Epidermal melanocyte (primary cell): ENCODE measurements around the gene EIF3F.
"Not testable (repeated sequence)": the region's sequence is repeated elsewhere in the genome, so short reads cannot be mapped to it uniquely, and the experiment has no call there.

Source experiments
- DNase-seq: peaks from one replicate; pipeline ENCODE4 v3.0.0; 2011; ENCODE audit warnings: low spot score; ENCODE audit not compliant: insufficient read length

Gene EIF3F

DNA sequence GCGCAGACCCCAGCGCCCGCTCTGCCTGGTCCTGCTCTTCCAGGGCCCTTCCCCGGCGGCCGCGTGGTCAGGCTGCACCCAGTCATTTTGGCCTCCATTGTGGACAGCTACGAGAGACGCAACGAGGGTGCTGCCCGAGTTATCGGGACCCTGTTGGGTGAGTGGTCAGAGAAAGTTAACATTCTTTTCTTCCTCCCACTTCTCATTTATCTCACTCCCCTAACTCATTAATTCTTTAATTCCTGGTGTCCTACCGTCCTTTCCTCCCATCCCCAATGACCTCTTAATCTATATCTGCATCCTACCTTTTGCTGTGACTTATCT is 385 bp downstream of the EIF3F start:
- not testable (repeated sequence) for DNase-seq

DNA sequence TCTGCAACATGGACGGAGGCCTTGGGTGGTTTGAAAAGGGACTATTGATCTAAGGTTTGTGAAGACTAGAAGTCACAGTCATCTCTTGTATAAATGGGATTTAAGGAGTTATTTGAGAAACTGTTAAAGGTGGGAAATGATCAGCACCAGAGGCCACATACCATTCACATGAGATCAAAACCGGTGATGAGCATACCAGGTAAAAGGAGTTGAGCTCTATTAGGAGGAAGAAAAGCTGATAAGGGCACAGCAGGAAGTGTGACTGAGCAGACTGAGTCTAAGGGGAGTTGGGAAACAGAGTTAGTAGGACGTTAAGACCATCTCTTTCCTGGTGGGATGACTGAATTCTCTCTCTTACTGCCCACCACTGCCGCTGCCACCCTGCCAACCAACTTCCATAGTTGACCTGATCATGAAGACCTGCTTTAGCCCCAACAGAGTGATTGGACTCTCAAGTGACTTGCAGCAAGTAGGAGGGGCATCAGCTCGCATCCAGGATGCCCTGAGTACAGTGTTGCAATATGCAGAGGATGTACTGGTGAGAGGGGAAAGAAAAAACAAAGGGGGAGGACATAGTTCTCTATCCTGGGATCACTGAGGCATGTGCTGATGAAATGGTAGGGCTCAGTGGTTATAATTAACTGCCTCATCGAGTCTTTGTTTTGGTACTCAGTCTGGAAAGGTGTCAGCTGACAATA is 7.6 kb downstream of the EIF3F start:
- no peak for DNase-seq

DNA sequence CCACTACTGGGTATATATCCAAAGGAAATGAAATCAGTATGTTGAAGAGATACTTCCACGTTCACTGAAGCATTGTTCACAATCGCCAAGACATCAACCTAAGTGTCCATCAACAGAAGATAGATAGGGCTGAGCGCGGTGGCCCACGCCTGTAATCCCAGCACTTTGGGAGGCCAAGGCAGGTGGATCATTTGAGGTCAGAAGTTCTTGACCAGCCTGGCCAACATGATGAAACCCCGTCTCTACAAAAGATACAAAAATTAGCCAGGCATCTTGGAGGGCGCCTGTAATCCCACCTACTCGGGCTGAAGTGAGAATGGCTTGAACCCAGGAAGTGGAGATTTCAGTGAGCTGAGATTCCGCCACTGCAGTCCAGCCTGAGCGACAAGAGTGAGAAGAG is 12.7 kb downstream of the EIF3F start:
- no peak for DNase-seq

DNA sequence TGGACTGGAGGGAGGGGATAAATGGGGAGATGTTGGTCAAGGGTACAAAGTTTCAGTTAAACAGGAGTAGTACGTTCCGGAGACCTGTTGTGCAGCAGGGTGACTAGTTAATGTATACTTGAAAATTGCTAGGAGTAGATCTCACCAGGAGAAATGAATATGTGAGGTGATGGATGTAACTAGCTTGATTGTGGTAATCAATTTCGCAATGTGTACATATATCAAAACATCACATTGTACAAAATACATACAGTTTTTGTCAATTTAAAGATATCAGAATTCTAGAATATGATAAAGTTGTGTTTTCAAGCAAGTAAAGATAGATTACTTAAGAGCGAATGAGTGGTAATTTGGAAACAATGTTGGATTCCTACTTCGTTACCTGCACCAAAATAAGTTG is 13.3 kb downstream of the EIF3F start:
- DNase-seq = no peak

DNA sequence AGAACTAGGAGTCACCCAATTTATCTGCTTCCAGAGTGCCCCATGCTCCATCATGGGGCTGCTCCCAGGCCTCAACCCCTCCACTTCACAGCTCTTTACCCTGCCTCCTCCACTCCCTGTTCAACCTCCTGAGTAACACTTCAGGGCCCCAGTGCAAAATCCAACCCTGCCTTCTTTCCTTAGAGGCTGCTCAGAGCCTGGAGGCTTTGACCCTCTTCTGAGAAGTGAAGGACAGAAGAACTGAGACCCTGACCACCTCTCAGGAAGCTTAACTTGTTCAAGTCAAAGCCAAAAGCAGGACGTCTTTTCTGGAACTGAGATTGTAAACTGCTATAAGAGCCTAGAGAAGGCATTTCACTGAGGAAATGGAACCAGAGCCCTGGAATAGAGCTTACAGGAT is 15.5 kb downstream of the EIF3F start:
- DNase-seq = no peak

DNA sequence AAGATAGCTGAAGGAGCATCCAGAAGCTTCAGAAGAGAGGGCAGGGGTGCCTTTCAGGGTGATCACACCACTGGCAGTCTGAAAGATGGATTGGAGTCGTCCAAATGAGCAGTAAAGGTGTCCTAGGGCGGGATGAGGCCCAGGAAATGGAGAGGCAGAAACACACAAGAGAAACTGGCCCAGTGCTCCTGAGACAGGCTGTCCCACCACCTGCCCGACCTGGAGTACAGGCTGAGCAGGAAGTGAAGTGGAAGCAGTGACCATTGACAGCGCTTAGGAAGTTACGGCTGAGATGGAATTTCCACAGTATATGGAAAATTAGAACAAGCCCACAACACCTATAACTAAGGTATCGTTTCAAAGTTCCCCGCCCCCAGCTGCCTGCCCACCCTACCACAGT is 16.1 kb downstream of the EIF3F start:
- no peak for DNase-seq

DNA sequence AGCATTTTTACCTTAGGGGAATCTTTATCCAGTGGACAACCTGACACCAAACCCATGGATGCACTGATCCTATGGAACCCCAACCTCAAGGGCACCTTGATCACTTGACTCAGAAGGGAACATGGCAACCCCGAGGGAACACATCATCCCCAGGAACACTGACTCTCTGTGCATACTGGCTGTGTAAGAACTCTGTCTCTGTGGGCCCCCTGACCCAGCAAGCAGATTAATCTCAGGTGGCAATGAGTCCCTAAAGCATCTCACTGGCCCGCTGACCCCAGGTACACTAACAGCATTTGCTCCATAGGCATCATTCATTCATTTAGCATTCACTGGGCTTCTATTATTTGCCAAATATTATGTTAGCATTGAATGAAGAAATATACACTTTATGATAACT is 16.9 kb downstream of the EIF3F start:
- no peak for DNase-seq

DNA sequence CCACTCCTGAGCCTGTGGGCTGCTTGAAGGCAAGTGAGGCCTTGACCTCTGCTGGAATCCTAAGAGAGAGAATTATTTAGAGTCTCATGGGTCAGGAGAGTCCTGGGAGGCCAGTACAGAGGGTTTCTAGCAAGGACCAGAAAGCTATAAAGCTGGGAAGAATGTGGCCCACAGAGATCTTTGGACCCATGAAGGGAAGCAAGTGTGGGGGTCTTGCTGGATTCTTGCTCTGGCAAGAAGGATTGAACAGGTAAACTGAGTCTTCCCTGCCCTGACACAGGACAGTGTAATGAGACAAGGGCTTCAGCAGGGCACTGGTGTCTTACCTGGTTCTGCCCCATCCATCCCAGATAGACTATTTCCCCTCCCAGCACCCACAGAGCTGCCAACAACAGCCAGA is 18.4 kb downstream of the EIF3F start:
- DNase-seq = no peak

DNA sequence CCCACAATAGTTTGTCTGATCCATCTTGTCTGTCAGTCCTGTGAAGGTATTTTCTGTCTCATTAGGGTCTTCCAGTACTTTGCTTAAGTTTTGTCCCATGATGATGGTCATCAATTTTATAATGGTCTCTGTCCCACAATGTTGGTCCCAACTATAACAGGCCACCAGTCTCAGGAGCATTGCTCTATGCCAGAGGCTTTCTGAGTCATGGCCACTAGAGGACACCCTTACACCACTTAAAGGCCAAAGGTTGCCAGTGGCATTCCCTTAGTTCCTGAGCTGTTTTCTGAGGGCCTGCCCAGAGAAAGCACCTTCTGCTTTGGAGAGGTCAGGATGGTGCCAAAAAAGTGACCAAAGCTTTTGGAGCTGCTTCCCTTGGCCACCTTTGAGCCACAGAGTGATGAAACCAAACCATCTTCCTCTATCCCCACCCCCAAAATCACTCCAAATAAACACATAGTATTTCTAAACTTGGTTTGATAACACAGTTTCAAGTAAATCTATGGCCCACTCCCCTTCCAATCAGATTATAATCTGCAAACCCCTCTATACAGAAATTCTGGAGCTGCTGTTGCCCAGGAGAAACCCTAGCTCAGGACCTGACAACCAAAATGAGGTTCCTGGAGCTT is 19.3 kb downstream of the EIF3F start:
- peak; percentile 54 for DNase-seq

DNA sequence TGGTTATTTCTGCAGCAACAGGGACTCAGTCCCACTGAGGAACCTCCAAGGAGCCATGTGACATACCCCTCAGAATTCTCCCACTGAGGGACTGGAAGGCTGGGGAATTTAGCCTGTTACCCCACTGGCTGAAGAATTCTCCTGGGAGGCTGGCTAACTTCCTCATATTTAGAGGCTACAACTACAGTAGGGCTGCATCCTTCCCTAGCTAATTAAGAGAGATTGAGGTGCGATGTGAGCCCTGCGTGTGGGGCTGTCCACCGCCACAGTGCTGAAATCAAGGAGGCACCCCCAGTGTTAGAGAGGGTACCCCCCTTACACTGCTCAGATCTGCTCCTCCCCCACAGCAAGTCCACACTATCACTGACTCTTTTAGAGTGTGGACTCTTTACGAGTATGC is 21.1 kb downstream of the EIF3F start:
- no peak for DNase-seq

DNA sequence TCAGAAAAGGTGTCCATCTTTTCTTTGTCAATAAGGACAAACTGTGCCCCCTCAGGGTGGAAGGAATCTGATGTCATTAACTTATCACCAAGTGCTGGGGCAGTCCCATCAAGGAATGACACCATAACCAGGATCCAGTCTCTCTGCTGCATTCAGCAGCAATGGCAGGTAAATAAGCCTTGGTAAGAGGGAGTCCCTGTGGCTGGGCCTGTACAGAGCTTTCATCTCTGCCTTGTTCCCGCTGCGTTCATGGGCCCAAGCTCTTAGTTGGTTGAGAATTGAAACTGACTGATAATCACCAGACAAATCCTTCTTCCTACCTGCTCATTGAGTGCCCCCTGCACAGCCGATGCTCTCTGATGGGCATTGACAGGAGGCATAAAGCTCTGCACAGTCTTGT is 22.7 kb downstream of the EIF3F start:
- DNase-seq = no peak

DNA sequence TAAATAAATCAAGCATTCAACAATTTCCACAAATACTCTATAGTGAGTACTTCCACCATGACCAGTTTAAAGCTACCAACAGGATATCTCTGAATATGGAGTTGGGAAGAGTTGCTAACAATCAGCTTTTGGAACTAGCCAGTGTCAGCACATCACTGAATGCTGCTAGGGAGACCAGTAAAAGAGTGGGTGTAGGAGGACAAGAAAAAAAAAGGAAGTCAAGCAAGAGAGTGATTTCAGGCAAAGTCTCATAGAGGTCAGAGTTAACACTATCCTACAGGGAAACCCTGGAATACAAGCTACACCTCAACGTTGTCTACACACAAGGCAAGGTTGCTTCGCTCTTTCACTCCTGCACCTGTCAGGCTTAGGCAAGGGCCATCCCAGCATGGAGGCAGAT is 24.2 kb downstream of the EIF3F start:
- DNase-seq = no peak

DNA sequence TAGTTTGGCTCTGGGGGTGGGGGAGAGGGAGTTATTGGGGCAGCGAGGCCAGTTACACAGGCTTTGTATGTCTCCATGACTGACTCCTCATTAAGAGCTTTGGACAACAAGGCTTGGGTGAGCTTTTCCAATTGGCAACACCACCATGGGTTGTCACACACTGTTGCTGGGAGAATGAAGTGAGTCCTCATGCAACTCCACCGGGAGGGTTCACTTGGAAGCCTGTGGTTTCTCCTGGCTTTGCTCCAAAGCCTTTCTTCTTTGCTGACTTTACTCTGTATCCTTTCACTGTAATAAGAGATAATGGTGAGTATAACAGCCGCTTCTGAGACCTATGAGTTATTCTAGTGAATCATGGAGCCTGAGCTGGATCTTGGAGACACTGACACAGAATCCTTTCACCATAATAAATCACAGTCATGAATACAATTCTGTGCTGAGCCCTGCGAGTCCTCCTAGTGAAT is 24.9 kb downstream of the EIF3F start:
- no peak for DNase-seq

DNA sequence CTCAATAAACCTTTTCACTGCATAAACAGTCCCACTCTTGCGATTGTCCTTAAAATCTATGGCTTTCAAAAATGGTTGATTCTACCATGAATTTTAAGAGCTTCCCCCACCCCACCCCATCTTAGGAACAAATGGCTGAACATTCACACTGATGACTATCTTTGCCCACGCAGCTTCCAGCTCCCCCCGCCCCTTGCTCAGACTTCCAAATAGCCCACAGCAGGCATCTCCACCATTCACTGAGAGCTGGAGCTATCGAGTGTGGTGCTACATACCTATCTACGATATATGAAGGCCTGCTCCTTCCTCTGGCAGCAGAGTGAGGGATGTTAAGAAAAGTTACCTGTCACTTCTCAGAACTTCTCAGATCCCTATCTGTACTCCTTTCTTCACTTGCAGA is 26.7 kb downstream of the EIF3F start:
- no peak for DNase-seq

DNA sequence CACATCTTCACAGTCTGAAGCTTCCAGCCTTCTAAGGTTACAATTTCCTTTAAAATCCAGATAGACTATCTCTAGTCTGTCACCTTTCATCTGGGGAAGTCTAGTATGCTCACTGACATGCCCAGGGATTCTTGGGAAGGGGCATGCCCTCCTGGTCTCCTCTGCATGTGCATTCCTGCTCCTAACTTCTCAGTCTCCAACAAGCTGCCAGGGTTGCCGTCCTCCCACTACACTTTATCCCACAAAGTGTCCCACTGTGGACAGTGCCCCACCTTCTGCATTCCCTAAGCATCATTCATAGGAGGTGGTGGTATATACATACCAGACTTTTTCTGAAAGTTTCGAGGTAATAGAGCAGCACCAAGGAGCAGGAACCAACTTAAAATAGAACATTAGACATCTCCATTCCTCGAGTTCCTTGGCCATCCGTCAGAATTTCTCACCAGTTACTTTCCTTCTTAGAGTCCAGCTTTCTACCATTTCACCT is 28.7 kb downstream of the EIF3F start:
- no peak for DNase-seq

DNA sequence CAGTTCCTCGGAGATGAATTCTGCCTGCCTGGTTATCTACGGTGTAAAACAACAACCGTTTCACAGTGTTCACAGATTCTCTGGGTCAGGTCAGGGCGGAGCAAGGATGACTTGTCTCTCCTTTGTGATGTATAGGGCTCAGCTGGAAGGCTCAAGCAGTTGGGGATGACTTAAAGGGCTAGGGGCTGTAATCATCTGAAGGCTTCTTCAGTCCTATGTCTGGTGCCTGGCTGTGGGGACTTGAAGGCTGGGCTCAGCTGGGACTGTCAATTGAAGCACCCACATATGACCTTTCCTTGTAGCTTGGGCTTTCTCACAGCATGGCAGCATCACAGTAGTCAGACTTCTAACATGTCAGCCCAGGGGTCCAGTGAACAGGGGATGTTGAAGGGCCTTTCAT is 29.3 kb downstream of the EIF3F start:
- DNase-seq = no peak

DNA sequence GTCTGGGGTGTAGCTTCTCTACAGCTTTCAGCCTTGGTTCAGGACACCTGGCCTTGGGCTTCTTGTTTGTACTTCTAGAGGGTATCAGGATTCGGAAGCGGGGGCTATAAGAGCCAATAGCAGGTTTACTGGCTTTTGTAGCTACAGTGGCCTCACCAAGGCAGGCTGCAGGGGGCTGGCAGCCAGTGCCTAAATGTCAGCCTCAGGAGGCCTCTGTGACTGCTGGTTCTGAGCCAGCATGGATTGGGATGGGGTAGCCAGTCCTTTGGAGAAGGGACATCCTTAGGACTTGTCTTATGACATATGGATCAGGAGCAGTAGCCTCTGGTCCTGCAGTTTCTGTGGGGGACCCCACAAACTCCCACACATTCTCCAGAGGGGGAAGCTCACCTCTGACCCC is 29.9 kb downstream of the EIF3F start:
- DNase-seq = no peak

DNA sequence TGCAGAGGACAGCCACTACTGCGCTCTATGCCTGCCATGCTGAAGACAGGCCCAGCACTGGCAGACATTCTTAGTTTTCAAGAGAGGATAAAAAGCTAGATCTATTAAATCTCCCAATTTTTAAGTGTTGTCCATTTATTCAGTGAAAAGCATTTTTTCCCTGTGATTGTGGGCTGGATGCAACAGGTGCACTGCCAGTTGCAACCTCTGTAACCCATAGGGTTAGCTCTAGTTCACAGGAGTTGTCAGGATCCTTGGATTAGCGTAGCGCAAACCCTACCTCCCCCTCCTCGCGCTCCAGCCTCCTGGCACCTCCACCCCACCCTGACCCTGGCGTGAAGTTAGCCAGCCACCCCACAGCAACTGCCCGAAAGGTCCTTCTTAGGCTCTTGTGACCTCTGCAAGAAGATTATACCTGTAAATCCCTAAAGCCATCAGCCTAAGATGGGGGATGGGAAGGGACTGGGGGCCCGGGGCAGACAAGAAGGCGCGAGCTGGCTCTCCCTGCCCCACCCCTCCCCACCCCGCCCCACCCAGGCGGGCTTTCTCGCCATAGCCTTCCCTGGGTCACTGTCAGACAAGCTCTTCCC is 30.9 kb downstream of the EIF3F start:
- DNase-seq = no peak

DNA sequence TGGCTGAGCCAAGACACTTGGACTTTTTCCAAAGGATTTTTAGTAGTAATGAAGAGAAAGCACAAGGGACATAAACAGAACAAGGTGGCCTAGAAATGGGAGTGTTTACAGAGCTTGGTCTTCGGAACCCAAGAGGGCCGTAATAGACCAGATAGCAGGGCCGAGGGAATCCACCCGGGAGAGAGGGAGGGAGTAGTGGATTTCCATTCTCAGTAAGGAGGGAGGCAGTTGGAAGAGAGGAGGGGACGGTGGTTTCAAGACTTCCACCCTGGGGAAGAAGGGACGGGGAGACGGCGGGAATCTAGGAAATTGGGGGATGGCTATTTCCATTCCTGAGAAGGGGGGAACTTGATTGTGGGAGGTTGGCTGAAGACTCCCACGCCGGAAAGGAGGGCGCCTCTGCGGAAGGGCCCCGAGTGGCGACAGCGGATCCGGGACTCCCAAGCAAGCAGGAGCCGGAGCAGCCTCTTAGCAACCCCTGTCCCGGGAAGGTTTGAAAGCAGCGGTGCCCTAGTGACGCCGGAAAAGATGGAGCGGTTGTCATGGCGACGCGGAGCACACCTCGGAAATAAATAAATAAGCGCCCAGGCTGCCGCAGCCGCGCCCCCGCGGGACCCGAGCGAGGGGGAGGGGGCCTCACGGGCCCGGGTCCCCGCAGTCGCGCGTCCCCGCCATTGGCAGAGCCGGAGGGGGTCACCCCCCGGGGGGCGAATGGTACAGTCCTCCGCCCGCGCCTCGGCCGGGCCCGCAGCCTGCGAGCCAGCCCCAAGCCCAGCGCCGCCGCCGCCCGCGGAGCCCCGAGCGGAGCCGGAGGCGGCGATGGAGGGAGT is 31.6 kb downstream of the EIF3F start:
- no peak for DNase-seq

DNA sequence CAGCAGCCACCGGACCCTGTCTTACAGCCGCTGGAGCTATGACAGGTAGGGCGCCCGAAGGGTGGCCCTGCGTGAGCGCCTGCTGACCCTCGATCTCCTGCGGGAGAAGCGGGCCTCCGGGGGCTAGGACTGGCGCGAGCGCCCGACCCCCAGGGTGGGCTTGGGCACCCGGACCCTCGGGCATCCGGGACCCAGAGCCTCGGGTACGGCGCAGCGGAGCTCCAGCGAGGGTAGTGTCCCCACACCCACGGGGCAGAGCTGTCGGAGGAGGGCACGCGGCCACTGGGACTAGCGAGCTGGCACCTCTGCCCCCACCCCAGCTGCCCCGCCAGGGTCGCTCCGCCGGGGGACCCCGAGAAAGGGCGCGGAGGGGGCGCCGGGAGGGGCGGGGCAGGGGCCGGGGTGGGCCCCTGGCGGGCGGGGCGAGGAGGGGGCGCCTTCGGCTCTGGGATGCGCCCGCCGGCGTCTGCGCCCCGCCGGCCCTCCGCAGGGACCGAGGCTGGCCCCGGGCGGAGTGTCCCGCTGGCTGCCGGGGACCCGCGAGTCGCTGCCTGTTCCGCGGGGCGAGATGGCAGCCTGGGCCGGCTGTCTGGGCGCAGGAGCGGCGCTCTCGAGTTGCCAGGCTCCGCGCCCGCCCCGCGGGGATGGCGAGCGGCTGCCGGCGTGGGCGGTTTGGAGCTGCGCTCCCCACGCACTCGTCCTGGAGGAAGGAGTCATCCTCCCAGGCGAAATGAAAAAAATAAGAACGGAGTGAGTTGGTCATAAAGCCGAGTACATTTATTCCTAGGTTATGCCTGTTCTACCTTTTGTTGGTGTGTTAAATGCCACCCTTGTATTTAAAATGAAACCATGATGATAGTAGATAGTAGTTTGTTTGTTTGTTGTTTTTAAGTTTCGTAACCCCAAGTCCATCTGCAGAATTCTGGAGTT is 32.4 kb downstream of the EIF3F start:
- no peak for DNase-seq

DNA sequence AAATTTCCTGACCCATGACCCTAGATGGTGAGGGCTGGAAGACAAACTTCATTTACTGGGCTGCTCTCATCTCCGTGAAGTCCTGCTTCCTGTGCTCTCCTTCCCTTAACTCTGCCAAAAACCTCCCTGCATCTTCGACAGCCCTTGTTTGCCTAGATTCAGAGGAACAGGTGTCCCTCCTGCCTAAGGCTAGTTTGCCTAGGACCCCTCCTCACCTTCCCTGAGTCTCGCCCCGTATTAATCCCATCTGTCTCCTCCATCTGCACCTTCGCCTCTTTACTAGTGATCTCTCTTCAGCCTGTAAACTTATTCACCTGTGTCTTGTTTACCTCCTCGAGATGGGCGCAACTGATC is 33.1 kb downstream of the EIF3F start:
- no peak for DNase-seq
